ENCODE data around the gene SH2D6.
"Not testable (repeated sequence)": the region's sequence is repeated elsewhere in the genome, so short reads cannot be mapped to it uniquely, and the experiment has no call there.

The SH2D6 gene

GRCh38 chr2:85418132-85419008, at the start of gene SH2D6:
TSS of gene SH2D6 (plus strand) at chr2:85418714. CDS start at chr2:85429466, 10,752 bp downstream.
- peak; percentile 87 for DNase-seq

- DNase-seq, result no peak
These were observed 49.6 kb upstream of the SH2D6 start for GRCh38 chr2:85368921-85369320.

- no peak for DNase-seq
These were observed 49.0 kb upstream of the SH2D6 start for GRCh38 chr2:85369500-85369899.

GRCh38 chr2:85371045-85371444, 47.5 kb upstream of the SH2D6 start:
- no peak for DNase-seq

- no peak for DNase-seq
These were observed 42.0 kb upstream of the SH2D6 start for GRCh38 chr2:85376291-85377065.

GRCh38 chr2:85377083-85377482, 41.4 kb upstream of the SH2D6 start:
- DNase-seq, result no peak

- DNase-seq, result no peak
These were observed 40.3 kb upstream of the SH2D6 start for GRCh38 chr2:85378257-85378656.

GRCh38 chr2:85380048-85380447, 38.5 kb upstream of the SH2D6 start:
- DNase-seq, result no peak

- DNase-seq, result not testable (repeated sequence)
These were observed 35.4 kb upstream of the SH2D6 start for GRCh38 chr2:85383151-85383550.

- DNase-seq, result no peak
These were observed 34.7 kb upstream of the SH2D6 start for GRCh38 chr2:85383850-85384249.

- no peak for DNase-seq
These were observed 32.8 kb upstream of the SH2D6 start for GRCh38 chr2:85385746-85386145.

- no peak for DNase-seq
These were observed 30.8 kb upstream of the SH2D6 start for GRCh38 chr2:85387754-85388153.

- no peak for DNase-seq
These were observed 29.5 kb upstream of the SH2D6 start for GRCh38 chr2:85388878-85389538.

GRCh38 chr2:85390941-85391669, 27.4 kb upstream of the SH2D6 start:
- DNase-seq, result no peak

GRCh38 chr2:85393836-85394235, 24.7 kb upstream of the SH2D6 start:
- no peak for DNase-seq

- no peak for DNase-seq
These were observed 24.2 kb upstream of the SH2D6 start for GRCh38 chr2:85394261-85394681.

GRCh38 chr2:85394976-85395375, 23.5 kb upstream of the SH2D6 start:
- no peak for DNase-seq

GRCh38 chr2:85395912-85396475, 22.5 kb upstream of the SH2D6 start:
- no peak for DNase-seq

GRCh38 chr2:85396531-85397470, 21.7 kb upstream of the SH2D6 start:
- no peak for DNase-seq

GRCh38 chr2:85397925-85398331, 20.6 kb upstream of the SH2D6 start:
- no peak for DNase-seq
